ENCODE data around the gene OLFML2B. TPM values are rescaled to one million over a fixed set of nuclear protein-coding genes. Genes with fewer than 3 reads are reported as not detected.

OLFML2B gene
- total RNA-seq, 4 donors from 2014 or later: 0.11 to 5.7 (median 1.7) TPM

- H3K27me3 ChIP-seq: peaks cover 0 to 23% (median 0%) of the 10 kb centered on the region in 4 donors
- no peak for TF ChIP-seq POLR2A (IDR thresholded peaks at IDR 0.05)
- TF ChIP-seq CTCF (IDR thresholded peaks at IDR 0.05): no peak
- no peaks in the 10 kb centered on the region for H3K36me3 ChIP-seq
- no peak for DNase-seq
- intact Hi-C loops (cut with DNase I): no loop called here
- no peak overlapping the region for H3K27ac ChIP-seq
- H3K4me3 ChIP-seq: no peak overlapping the region
- H3K9me3 ChIP-seq: no peaks in the 10 kb centered on the region
- WGBS, 2 donors: 57 to 71% methylated on average over 5 of the region's 5 CpGs
- peaks cover 0 to 10% (median 0%) of the 10 kb centered on the region in 3 donors for H3K4me1 ChIP-seq
Measured at GRCh38 chr1:161998811-161999210, 24.9 kb downstream of the OLFML2B start.

- H3K9me3 ChIP-seq: no peaks in the 10 kb centered on the region
- intact Hi-C loops (cut with DNase I): no loop called here
- DNase-seq: no peak
- H3K27me3 ChIP-seq: peaks cover 0 to 16% (median 0%) of the 10 kb centered on the region in 4 donors
- no peaks in the 10 kb centered on the region for H3K4me1 ChIP-seq
- 69 to 81% methylated on average over 1 of the region's 1 CpG for WGBS, 2 donors
- no peak overlapping the region for H3K27ac ChIP-seq
- TF ChIP-seq CTCF (IDR thresholded peaks at IDR 0.05) (no peak), POLR2A (IDR thresholded peaks at IDR 0.05) (no peak)
- H3K4me3 ChIP-seq: no peak overlapping the region
- no peaks in the 10 kb centered on the region for H3K36me3 ChIP-seq
Measured at GRCh38 chr1:161997152-161997551, 26.5 kb downstream of the OLFML2B start.

- no peak for DNase-seq
- 74 to 75% methylated on average over 4 of the region's 9 CpGs for WGBS, 2 donors
- Histone ChIP-seq H3K9me3 (peaks cover 0 to 9% (median 0%) of the 10 kb centered on the region in 3 donors), H3K27me3 (peaks cover 0 to 10% (median 0%) of the 10 kb centered on the region in 4 donors), H3K36me3 (no peaks in the 10 kb centered on the region), H3K4me3 (no peak overlapping the region), H3K4me1 (no peaks in the 10 kb centered on the region), H3K27ac (no peak overlapping the region)
- intact Hi-C loops (cut with DNase I): no loop called here
- no peak for TF ChIP-seq POLR2A (IDR thresholded peaks at IDR 0.05)
- TF ChIP-seq CTCF (IDR thresholded peaks at IDR 0.05): no peak
Measured at GRCh38 chr1:161994175-161994668, 29.4 kb downstream of the OLFML2B start.

GRCh38 chr1:161993576-161993975 lies 30.1 kb downstream of the OLFML2B start:
- WGBS, 2 donors: 75 to 83% methylated on average over 11 of the region's 11 CpGs
- TF ChIP-seq POLR2A (IDR thresholded peaks at IDR 0.05) (no peak), CTCF (IDR thresholded peaks at IDR 0.05) (no peak)
- H3K36me3 ChIP-seq: no peaks in the 10 kb centered on the region
- DNase-seq: no peak
- no peak overlapping the region for H3K27ac ChIP-seq
- H3K4me3 ChIP-seq: no peak overlapping the region
- no peaks in the 10 kb centered on the region for H3K4me1 ChIP-seq
- H3K9me3 ChIP-seq: peaks cover 0 to 9% (median 0%) of the 10 kb centered on the region in 3 donors
- intact Hi-C loops (cut with DNase I): no loop called here
- peaks cover 0 to 15% (median 0%) of the 10 kb centered on the region in 4 donors for H3K27me3 ChIP-seq

GRCh38 chr1:161989786-161990185 lies 33.9 kb downstream of the OLFML2B start:
- H3K36me3 ChIP-seq: no peaks in the 10 kb centered on the region
- intact Hi-C loops (cut with DNase I): no loop called here
- DNase-seq: no peak
- peaks cover 0 to 22% (median 0%) of the 10 kb centered on the region in 4 donors for H3K27me3 ChIP-seq
- TF ChIP-seq POLR2A (IDR thresholded peaks at IDR 0.05) (no peak), CTCF (IDR thresholded peaks at IDR 0.05) (no peak)
- 66 to 87% methylated on average over 5 of the region's 5 CpGs for WGBS, 2 donors
- H3K4me3 ChIP-seq: no peak overlapping the region
- peak overlapping the region in 1 of 4 donors; percentile 34 for H3K27ac ChIP-seq
- peaks cover 0 to 17% (median 0%) of the 10 kb centered on the region in 3 donors for H3K9me3 ChIP-seq
- H3K4me1 ChIP-seq: no peaks in the 10 kb centered on the region

Data from esophagus squamous epithelium (tissue), 5 donors.